ENCODE data around the gene RXRA. TPM values are rescaled to one million over a fixed set of nuclear protein-coding genes. Genes with fewer than 3 reads are reported as not detected.

Gene RXRA
- total and polyA plus RNA-seq, 2 donors (not counting 1 experiment from before 2014, with no cell fraction given) = 2.6 to 6.8 TPM

DNA sequence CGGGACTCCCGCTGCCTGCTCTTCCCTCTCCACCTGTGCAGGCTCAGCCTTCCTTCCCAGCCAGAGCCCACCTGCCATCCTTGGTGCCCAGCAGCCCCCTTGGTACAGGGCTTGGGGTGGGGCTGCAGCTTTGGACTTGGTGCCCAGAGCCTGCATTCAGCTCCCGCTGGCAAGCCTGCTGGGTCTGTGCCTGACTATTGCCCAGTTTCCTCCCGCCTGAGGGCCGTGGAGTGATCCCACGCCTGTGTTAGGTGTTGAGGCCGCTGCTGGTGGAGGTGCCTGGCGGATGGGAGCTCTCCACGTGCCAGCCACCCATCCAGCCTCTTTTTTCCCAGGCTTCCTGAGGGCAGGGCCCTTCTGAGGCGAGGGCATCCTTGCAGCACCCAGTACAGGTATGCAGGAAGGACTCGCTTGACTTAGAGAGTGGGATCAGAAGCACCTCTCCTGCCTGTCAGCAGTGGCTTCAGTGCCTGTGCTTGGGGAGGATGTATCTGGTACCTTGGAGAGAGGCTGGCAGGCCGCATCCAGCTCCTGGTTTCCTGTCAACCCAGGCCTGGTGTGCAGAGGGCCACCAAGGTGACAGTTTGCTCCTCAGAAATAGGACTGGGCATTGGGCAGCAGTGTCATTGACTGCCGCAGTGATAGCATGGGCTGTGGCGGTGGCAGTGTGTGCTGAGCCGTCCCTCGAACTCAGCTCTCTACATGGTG is 7.8 kb downstream of the RXRA start:
- Histone ChIP-seq H3K9ac (ENCODE audit: low read length) (no peak overlapping the region), H2AFZ (ENCODE audit: insufficient read depth, low read depth, low read length, poor library complexity, severe bottlenecking) (no peak overlapping the region), H3K27ac (ENCODE audit: low read length in 2 of 2) (no peak overlapping the region), H3K4me2 (replicated peaks; ENCODE audit: low read depth, low read length, poor library complexity, severe bottlenecking) (no peak overlapping the region), H3K36me3 (replicated peaks in 1 of 2; ENCODE audit: control extremely low read depth in 1 of 2, control insufficient read depth in 1 of 2, extremely low read depth in 1 of 2, insufficient read depth in 2 of 2, low read length in 1 of 2) (no peaks in the 10 kb centered on the region), H3K79me2 (ENCODE audit: control insufficient read depth, insufficient read depth, low read length) (peaks cover 9% of the 10 kb centered on the region), H3K9me3 (ENCODE audit: control extremely low read depth in 1 of 3, control insufficient read depth in 2 of 3, insufficient read depth in 1 of 3, low read length in 2 of 3) (no peaks in the 10 kb centered on the region), H3K4me1 (ENCODE audit: control insufficient read depth in 2 of 2, insufficient read depth in 2 of 2, low read length in 2 of 2) (peaks cover 0 to 2% of the 10 kb centered on the region in 2 donors), H3K4me3 (ENCODE audit: control extremely low read depth in 1 of 5, extremely low read depth in 1 of 5, insufficient read depth in 1 of 5, low read depth in 2 of 5, low read length in 4 of 5) (no peak overlapping the region), H4K20me1 (ENCODE audit: control insufficient read depth, insufficient read depth, low read length, poor library complexity, severe bottlenecking) (no peaks in the 10 kb centered on the region), H3K27me3 (replicated peaks in 1 of 4; ENCODE audit: control extremely low read depth in 1 of 4, control insufficient read depth in 3 of 4, insufficient read depth in 4 of 4, low read length in 3 of 4) (no peaks in the 10 kb centered on the region)
- POLR2A ChIA-PET = no interaction called here
- Mint-ChIP-seq H3K4me1 (peaks cover 9% of the 10 kb centered on the region), H3K9me3 (ENCODE audit: insufficient read depth) (no peaks in the 10 kb centered on the region), H3K27me3 (no peaks in the 10 kb centered on the region), H3K4me3 (no peak overlapping the region), H3K27ac (no peak overlapping the region)
- CTCF ChIA-PET = interaction anchor here (1.5 kb wide), 1 partner anchor 163 kb away, joined by 4 read pairs; no protein-coding TSS in a partner anchor
- 91% methylated on average over 15 of the region's 16 CpGs for WGBS (ENCODE audit: insufficient coverage)
- DNase-seq = no peak
- ATAC-seq (ENCODE audit: low read depth) = no peak
- no peak for TF ChIP-seq EZH2 (IDR thresholded peaks at IDR 0.05; ENCODE audit: borderline replicate concordance, insufficient read depth, low read depth, low read length, poor library complexity, severe bottlenecking)
- TF ChIP-seq, protein P1, sequence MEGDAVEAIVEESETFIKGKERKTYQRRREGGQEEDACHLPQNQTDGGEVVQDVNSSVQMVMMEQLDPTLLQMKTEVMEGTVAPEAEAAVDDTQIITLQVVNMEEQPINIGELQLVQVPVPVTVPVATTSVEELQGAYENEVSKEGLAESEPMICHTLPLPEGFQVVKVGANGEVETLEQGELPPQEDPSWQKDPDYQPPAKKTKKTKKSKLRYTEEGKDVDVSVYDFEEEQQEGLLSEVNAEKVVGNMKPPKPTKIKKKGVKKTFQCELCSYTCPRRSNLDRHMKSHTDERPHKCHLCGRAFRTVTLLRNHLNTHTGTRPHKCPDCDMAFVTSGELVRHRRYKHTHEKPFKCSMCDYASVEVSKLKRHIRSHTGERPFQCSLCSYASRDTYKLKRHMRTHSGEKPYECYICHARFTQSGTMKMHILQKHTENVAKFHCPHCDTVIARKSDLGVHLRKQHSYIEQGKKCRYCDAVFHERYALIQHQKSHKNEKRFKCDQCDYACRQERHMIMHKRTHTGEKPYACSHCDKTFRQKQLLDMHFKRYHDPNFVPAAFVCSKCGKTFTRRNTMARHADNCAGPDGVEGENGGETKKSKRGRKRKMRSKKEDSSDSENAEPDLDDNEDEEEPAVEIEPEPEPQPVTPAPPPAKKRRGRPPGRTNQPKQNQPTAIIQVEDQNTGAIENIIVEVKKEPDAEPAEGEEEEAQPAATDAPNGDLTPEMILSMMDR (IDR thresholded peaks at IDR 0.05) = no peak
- intact Hi-C loops (cut with micrococcal nuclease) = no loop called here

DNA sequence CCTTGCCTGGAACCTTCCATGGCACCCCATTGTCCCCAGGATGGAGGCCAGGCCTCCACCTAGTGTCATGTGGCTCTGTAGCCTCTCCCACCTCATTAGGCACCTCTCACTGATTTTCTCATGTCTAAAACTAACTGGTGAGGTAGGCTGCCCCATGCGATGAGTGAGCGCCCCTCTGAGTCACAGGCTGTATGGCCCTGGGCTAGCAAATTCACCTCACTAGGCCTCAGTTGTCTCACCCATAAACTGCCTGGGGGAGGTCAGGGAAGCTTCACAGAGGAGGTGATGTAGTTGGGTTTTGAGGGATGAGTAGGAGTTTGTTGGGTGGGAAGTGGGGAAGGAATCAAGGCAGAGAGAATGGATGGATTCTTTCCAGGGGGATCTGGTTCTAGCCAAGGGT is 8.8 kb downstream of the RXRA start:
- Histone ChIP-seq H3K27me3 (replicated peaks in 1 of 4; ENCODE audit: control extremely low read depth in 1 of 4, control insufficient read depth in 3 of 4, insufficient read depth in 4 of 4, low read length in 3 of 4) (no peaks in the 10 kb centered on the region), H4K20me1 (ENCODE audit: control insufficient read depth, insufficient read depth, low read length, poor library complexity, severe bottlenecking) (no peaks in the 10 kb centered on the region), H2AFZ (ENCODE audit: insufficient read depth, low read depth, low read length, poor library complexity, severe bottlenecking) (no peak overlapping the region), H3K4me3 (ENCODE audit: control extremely low read depth in 1 of 5, extremely low read depth in 1 of 5, insufficient read depth in 1 of 5, low read depth in 2 of 5, low read length in 4 of 5) (no peak overlapping the region), H3K36me3 (replicated peaks in 1 of 2; ENCODE audit: control extremely low read depth in 1 of 2, control insufficient read depth in 1 of 2, extremely low read depth in 1 of 2, insufficient read depth in 2 of 2, low read length in 1 of 2) (no peaks in the 10 kb centered on the region), H3K9ac (ENCODE audit: low read length) (no peak overlapping the region), H3K9me3 (ENCODE audit: control extremely low read depth in 1 of 3, control insufficient read depth in 2 of 3, insufficient read depth in 1 of 3, low read length in 2 of 3) (no peaks in the 10 kb centered on the region), H3K27ac (ENCODE audit: low read length in 2 of 2) (no peak overlapping the region), H3K4me2 (replicated peaks; ENCODE audit: low read depth, low read length, poor library complexity, severe bottlenecking) (no peak overlapping the region), H3K79me2 (ENCODE audit: control insufficient read depth, insufficient read depth, low read length) (peaks cover 7% of the 10 kb centered on the region), H3K4me1 (ENCODE audit: control insufficient read depth in 2 of 2, insufficient read depth in 2 of 2, low read length in 2 of 2) (peaks cover 0 to 2% of the 10 kb centered on the region in 2 donors)
- ChIA-PET POLR2A (no interaction called here), CTCF (interaction anchor here (1.5 kb wide), 1 partner anchor 164 kb away, joined by 4 read pairs; no protein-coding TSS in a partner anchor)
- TF ChIP-seq, protein P1 (IDR thresholded peaks at IDR 0.05) = no peak
- TF ChIP-seq EZH2 (IDR thresholded peaks at IDR 0.05; ENCODE audit: borderline replicate concordance, insufficient read depth, low read depth, low read length, poor library complexity, severe bottlenecking) = no peak
- H3K4me3 Mint-ChIP-seq = no peak overlapping the region
- no peak overlapping the region for H3K27ac Mint-ChIP-seq
- H3K4me1 Mint-ChIP-seq = peaks cover 6% of the 10 kb centered on the region
- WGBS (ENCODE audit: insufficient coverage) = 80% methylated on average over 2 of the region's 2 CpGs
- intact Hi-C loops (cut with micrococcal nuclease) = no loop called here
- no peaks in the 10 kb centered on the region for H3K27me3 Mint-ChIP-seq
- H3K9me3 Mint-ChIP-seq (ENCODE audit: insufficient read depth) = no peaks in the 10 kb centered on the region
- DNase-seq (no peak), ATAC-seq (ENCODE audit: low read depth) (no peak)
